ENCODE measurements around the gene RETNLB. TPM values are rescaled to one million over a fixed set of nuclear protein-coding genes. Genes with fewer than 3 reads are reported as not detected.

RETNLB gene
- total RNA-seq, result not detected in 2 replicates

GRCh38 chr3:108757404-108757982 lies at the start of gene RETNLB:
Gene RETNLB (minus strand): TSS chr3:108757410. CDS start chr3:108757185, 225 bp downstream.

Small RNAs within 50 kb of the gene (small RNA-seq; reads per million reads assigned to genes)
- gene AC092185.1, result not detected

Other genes with a start within 250 kb of the RETNLB start
- gene MYH15, start 246.8 kb downstream of the RETNLB start, total RNA-seq, result 0.13 and 0.22 TPM in 2 replicates
- 13.1 and 17.2 TPM in 2 replicates for gene CIP2A, start 168.0 kb downstream of the RETNLB start, total RNA-seq
- 15.8 and 19.8 TPM in 2 replicates for gene DZIP3, start 167.7 kb downstream of the RETNLB start, total RNA-seq
- not detected in 2 replicates for gene TRAT1, start 65.4 kb upstream of the RETNLB start, total RNA-seq
- not detected in 2 replicates for gene GUCA1C, start 196.5 kb upstream of the RETNLB start, total RNA-seq